Left kidney (tissue), 2 donors: ENCODE results near the gene KCNAB3. TPM values are rescaled to one million over a fixed set of nuclear protein-coding genes. Genes with fewer than 3 reads are reported as not detected.

ENCODE experiments used
- DNase-seq: peaks from one replicate; pipeline ENCODE4 v3.0.0-alpha.2; 2013
- polyA plus RNA-seq: library from polyadenylated mRNA; unstranded; fragments of 120-200 nt; gene quantifications from one replicate; pipeline ENCODE4 v1.2.1, GENCODE V29; 2013; ENCODE audit not compliant: insufficient read length

Gene KCNAB3
- polyA plus RNA-seq, 1 donor = 12.3 TPM

DNA sequence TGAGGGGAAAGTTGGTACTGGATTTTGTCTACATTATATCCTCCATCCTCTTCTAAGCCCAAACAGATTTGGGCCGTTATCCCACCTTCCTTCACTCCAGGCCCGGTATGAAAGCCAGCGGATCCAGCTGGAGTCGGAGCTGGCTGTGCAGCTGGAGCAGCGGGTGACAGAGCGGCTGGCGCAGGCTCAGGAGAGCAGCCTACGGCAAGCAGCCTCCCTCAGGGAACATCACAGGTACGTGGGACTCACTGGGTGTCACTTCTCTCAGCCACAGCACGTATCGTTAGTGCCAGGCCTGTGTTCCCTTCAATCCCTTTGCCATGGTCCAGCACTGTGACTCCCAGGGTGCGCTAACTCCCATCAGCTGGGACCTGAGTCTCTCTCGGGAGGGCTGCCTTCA lies 13.6 kb upstream of the KCNAB3 start:
- no peak for DNase-seq

DNA sequence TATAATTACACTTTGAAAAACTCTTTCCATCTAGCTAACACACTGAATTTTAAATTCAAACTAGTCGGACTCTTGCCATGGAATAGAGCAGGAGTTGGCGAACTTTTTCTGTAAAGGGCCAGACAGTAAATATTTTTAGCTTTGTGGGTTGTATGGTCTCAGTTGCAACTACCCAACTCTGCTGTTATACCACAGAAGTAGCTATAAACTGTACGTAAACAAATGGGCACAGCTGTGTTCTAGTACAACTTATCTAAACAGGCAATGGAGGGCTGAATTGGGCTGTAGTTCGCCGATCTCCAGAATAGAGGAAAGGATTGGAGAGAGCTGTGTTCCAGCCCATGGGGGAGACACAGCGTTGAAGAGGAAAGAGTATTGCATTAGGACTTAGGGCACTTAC lies 11.1 kb upstream of the KCNAB3 start:
- DNase-seq = no peak

DNA sequence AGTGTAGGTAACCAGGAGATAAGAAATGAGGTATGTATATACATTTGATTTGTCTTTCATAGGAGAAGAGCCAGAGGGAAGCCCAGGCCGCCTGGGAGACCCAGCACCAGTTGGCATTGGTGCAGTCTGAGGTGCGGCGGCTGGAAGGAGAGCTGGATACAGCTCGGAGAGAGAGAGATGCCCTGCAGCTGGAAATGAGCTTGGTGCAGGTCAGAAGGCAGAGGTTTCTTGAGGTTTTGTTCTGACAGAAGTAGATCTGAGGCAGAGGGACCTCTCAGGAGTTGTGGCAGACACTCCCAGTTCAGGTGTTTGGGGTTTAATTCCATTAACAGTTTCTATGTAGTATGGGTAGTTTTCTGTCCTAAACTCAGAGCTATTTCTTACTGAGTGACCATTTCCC lies 10.4 kb upstream of the KCNAB3 start:
- DNase-seq = no peak

DNA sequence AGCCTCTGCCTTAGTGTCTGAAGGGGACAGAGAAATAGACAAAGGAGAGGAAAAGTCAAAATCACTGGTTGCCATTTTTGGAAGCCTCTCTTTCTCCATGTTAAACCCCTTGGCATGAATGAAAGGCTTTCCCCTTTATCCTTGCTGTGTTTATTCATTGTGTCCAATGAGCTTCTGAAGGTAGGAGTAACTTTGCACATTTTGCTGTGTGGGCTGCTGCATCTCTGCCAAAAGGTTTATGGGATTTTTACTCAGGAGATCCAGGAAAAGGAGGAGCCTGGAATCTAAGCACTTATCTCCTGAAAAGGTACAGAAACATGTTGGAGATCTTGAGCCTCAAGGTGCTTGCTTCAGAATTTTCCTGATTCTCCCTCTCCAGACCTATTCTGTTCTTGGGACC lies 6.2 kb upstream of the KCNAB3 start:
- no peak for DNase-seq

DNA sequence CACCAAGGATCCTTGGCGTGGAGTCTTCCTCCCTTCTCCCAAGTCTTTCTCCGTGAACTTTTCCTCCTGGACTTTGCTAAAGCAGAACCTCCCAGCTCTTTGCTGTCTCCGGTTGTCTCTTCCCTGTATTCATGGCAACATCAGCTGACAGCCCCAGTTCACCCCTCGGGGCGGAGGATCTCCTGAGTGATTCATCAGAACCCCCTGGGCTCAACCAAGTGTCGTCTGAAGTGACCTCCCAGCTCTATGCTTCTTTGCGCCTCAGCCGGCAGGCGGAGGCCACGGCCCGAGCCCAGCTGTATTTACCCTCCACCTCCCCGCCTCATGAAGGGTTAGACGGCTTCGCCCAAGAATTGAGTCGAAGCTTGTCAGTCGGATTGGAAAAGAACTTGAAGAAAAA lies 3.3 kb upstream of the KCNAB3 start:
- DNase-seq = peak; percentile 26

DNA sequence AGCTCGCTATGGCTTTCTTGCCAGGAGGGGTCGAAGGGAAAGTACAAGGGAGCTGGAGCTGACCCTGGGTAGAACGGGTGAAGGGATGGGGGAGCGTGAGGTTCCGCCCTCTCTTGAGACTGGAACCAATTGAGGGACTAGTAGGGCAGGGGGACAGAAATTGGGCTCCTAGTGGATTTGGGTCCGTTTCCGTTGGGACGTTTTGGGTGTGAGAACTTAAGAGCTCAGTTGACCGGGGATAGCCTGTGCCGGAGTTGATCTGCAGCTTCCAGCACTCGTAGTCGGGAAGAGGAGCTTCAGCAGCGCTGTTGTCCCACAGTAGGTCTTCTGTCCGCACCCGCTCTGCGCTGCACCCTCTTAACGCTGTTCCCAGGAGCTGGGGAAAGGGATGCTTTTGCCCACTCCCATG lies 2.8 kb upstream of the KCNAB3 start:
- DNase-seq = peak; percentile 43

DNA sequence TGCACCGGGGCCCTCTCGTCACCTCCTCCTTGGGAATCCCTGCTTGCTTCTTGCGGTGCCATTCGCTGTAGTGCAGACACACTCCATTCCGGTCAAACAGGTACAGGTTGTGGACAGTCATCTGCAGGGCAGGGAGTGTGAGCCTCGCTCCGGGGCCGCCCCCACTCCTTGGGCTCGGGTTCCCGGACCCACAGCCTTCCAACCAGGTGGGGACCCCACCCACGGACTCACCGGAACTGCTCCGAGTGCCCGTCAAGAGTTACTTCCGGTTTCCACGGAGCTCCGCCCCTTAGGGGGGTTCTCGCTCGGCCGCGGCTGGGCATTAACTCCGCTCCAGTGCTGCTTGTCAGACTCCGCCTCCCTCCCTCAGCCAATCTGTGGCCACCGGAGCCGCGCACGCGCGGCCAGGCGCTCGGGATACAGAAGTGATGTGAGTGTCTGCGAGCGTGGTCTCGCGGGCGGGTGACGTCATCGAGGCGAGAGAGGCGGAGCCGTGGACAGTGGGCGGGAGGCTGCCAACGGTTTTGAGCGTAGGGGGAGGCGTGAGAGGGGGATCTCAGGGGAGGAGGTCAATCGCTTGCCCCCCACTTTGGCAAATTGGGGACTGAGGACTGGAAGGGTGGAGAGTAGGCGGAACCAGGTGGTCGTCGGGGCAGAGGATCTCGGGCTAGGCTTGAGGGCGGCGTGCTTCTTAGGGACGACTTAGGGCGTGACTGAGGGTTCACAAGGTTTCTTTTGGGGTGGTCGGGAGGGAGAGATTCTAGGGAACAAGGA lies 2.2 kb upstream of the KCNAB3 start, which contains the start of the genes CNTROB and TRAPPC1:
Gene CNTROB, plus strand, starts transcription at position 498 of the 774 bp plus-strand sequence. CDS start 874 bp downstream, outside the sequence.
Gene TRAPPC1, minus strand, starts transcription at position 238 of the 774 bp plus-strand sequence. Its CDS starts 117 bp downstream, at position 121.
- DNase-seq = peak; percentile 99

DNA sequence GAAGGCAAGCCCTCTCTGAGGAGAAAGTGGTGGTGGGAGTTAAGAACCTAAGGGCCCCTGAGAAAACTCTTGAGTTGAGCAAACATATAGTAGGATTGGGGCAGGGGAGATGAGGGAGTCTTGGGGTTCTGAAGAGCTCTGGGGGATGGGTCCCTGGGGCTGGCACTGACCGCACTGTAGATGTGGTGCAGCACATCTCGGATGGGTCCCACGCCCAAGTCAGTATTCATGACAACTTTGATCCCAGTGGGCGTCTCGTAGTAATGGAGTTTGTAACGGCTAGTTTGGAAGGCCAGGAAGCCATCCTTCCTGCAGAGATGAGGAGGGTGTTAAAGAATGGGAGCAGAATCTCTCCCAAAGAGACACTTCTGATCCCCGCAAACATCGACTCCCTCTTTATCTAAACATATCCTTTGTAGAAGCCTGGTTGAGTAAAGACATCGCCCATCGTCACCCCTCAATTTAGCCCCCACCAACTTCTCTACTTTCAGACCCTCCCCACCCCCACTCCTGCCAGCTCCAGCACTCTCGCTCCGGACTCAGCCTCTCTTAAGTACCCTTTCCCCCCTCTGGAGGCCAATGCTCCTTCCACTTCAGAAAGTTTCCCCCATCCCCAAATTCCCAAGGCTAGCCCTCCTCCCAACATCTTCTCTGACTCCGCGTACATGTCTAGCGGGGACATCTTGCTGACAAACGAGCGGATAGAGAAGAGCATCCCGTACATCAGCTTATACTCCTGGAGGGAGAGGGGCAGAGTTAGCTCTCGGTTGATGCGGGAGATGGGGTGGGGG lies 1.4 kb upstream of the KCNAB3 start:
- DNase-seq = no peak

DNA sequence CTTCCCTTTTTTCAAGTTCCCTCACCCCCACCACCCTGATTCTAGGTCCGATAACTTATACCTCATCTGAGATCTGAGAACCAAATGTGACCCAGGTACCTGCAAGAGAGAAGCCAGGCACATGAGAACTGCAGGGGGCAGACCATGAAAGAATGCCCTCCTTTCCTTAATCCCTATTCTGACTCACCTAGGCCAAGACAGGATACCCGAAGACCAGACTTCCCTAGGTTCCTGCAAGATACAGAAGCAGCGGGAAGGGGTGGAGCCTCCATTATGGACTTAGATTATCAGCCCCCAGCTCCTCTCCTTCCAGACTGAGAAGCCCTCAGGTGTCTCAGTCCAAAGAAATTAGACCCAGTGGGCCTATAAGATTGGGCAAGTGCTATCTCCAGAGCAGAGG lies 2.1 kb downstream of the KCNAB3 start:
- DNase-seq = no peak

DNA sequence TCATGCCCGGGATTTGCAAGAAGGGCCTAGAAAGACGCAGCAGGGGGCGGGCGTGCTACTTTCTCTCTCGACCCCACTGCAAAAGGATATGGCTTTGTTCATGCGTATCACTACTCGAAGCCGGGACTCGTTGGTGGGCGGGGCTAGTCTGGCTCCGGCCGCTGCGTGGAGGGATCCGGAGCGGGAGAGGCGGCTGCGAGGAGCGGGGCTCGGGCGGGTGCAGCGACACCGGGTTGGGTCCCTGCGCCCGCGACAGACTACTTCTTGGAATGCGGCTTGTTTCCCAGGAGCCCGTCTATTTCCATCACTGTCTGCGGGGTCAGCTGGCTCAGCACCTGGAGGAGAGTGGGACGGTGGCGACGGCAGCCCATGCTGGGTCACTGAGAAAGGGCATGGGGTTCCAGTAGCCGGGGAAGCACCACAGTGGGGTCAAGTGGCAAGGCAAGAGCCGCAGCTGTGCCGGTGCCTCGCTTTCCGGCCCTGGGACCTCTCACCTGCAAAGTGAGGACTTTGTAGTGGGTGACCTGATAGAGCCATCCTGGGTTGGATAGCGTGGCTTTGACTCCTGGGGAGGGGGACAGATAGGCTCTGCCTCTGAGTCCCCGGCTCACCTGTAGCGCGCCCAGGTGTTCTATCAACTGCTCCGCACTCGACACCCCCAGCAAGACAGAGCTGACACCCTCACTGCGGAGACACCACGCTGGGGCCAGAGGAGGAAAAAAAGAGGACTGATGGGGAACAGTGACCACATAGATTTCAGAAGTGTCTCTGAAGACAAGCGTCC lies 6.6 kb downstream of the KCNAB3 start:
- DNase-seq = peak; percentile 93

DNA sequence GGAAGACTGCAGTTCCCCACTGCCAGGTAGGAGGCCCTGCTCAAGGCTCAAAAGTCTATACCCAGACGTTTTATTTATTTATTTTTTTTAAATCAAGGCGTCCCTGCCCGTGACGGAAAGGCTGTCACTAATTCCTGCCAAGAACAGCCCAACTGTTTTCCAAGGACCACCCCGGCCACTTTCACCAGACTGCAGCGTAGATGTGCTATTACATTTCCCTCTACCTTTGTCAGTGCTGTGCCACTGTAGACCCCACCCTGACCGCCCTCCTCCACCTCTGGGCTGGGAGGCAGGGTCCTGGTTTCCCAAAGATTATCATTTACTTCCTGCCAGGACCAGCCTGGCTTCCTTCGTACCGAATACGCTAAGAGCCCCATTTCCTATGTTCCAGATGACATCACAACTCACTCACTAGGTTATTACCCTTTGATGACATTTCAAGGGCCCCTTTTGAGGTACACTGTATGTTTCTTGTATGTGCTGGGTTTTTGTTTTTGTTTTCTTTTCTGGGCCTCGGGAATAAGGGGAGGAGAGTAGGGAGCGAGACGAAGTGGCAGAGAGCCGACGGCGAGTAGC lies 7.3 kb downstream of the KCNAB3 start:
- DNase-seq = no peak

DNA sequence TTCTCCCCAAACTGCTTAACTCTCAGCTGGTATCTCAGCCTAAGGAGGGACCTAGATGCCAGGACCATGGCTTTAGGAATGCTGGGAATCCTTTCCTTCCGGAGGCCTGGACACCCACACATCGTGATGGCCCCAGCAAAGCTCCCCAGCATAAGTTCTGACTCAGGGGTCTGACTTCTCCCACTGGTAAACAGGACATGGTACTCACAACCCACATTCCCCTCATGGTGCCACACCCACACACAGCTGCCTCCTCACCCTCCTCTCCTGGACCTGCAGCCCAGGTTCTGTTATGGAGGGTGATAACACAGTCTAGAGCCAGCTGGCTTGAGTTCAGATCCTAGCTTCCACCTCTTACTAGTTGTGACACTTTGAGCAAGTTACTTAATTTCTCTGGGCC lies 12.8 kb downstream of the KCNAB3 start:
- no peak for DNase-seq

DNA sequence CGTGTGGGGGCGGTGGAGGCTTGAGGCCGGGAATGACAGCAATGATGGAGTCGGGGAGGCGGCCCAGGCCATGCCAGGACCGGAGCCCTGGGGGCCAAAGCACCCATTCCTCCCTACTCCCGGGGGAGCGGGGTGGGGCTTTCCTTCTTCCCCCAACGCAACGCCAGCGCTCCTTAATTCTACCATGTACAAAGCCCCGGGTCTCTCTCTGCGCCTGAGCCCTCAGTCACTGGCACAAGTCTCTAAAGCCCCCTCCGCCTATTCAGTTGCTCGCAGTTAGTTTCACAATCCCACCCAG lies 13.3 kb downstream of the KCNAB3 start:
- DNase-seq = no peak

DNA sequence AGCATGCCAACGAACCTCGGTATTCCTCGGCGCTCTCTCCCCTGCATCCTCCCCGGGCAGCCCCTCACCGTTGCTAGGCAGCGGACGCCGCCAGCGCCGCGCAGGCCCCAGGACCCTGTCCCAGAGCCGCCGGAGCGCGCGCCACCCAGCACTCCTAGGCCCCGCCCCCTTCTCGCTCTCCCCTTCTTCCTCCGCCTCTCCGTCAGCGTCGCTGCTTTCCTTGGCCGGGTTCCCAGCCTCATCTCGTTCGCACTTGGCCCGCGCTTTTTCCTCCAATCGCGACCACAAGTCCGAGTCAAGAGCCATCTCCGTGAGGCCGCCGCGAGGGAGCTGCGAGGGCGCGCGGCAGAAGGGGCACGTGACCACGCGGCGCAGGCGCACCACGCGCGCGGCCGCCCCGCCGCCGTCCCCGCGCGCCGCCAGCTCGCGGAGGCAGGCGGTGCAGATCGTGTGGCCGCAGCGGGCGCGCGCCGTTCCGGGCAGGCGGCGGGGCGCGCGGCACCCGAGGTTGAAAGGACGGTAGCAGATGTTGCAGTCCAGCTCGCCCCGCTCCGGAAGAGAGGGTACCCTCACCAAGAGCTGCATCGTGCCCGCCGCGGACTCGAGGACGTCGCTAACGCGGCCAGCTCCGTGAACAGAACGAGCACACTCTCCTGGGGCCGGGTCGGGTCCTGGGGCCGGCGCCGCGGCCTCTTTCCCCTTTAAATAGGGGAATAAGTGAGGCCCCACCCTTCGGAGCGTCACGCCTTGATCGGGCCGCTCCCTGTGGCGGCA lies 13.9 kb downstream of the KCNAB3 start, which contains the start of gene RNF227:
Gene RNF227, minus strand, starts transcription at position 679 of the 774 bp plus-strand sequence. Its CDS starts 94 bp downstream, at position 585.
- DNase-seq = peak; percentile 96

DNA sequence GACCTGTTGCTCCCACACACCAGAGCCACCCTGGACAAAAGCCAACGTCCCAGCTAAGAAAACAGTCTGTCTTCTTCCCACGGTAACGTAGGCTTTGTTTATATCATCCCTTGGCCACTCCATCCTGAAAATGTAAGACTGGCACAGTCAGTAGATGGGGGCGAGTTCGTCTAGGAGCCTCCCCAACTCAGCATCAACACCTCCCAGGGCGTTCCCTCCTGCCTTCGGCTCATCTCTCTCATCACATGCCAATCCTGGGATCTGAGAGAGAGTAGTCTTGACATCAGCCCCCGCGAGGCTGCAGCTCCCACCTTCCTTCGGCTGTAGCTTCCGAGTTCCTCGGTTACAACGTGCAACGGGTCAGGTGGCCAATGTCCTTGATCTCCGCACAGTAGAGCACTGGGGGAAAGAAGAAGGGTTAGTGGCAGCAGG lies 14.5 kb downstream of the KCNAB3 start:
- DNase-seq = no peak

DNA sequence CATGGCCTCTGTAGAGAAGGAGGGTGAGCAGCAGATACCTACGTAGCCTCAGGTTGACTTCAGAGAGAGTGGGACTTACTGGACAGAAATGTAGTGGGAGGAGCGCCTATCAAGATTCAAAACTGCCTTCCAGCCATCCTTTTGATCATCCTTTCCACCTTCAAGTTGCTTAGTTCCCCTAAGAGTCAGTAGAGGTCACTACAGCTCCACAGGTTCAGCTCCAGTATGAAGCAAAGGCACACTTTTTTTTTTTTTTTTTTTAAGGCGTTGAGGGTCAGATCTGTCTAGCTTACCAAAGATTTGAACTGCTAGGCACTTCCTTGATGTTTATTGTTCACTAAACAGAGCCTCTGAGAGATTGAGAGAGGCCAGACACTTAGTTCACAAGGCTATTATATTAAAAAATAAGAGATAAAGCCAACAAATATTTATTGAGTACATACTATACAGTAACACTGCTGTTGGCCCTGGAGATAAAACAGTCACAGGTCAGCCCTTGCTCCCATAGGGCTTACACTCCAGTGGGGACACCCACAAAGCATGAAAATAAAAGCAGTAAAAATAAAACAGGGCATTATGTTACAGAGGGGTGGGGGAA lies 16.6 kb downstream of the KCNAB3 start:
- DNase-seq = peak; percentile 64

DNA sequence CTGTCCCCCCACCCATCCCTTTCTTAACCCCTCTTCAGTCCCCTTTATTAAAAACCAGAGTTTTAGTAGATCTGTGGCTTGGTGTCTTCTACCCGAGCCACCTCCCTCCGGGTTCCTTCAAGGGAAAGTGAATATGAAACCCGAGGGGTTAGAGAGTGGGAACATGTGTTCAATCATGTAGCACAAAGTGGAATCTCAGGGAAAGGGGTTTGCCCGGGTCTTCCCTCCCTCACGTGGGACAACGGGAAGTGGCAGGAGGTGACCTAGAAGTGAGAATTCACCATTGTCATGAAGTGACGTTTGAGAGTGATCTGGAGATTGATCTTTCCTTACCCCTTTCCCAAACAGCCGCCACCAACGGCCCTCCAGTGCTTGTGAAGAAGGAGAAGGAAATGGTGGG lies 18.5 kb downstream of the KCNAB3 start:
- no peak for DNase-seq

DNA sequence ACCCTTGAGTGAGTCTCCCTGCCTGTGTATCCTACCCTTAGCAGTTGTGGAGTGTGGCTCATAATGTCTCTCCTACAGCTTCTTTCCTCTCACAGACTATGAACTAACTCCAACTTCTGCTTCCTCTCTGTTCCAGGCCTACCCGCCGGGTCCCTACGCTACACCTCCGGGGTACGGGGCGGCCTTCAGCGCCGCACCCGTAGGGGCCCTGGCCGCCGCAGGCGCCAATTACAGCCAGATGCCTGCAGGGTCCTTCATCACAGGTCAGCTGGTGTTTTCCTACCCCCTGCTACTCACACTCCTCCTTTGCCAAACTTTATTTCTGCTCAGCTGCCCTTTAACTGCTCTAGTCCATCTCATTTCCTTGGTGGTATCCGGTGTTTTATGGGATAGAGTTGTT lies 18.9 kb downstream of the KCNAB3 start:
- no peak for DNase-seq

DNA sequence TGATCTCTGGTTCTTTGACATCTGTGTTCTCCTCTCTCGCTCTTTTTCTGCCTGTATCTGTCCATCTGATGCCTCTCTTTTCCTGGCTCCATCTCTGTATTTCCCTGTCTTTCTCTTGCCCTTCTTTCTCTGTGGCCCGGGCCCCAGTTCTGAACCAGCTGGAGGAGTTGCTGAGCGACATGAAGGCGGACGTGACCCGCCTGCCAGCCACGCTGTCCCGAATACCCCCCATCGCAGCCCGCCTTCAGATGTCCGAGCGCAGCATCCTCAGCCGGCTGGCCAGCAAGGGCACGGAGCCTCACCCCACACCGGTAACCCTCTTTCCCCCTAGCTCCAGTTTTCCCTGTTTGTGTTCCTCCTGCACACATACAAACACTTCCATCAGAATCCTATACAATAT lies 19.4 kb downstream of the KCNAB3 start:
- DNase-seq = no peak

DNA sequence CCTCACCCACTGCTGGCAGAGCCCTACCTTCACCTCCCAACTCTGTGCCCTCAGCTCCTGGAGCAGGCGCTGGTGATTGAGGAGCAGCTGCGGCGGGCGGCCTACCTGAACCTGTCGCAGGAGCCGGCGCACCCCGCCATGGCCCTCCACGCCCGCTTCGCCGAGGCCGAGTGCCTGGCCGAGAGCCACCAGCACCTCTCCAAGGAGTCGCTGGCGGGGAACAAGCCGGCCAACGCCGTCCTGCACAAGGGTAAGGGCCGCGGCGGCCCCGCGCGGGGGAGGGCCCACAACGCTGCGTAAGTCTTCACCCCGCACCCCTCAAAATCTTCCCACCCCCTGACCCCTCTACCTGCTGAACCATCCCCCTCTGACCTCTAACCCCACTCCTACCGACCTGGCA lies 20.6 kb downstream of the KCNAB3 start:
- DNase-seq = no peak
